HG02943 (cell line): ENCODE measurements around the gene EFTUD2.

Experiments used
- ATAC-seq: cut with Tn5 transposase; IDR thresholded peaks from one replicate; pipeline ENCODE4 v1.9.1; 2021; ENCODE audit warnings: mild to moderate bottlenecking, low read depth, moderate library complexity; ENCODE audit not compliant: unreplicated experiment

EFTUD2 gene

DNA sequence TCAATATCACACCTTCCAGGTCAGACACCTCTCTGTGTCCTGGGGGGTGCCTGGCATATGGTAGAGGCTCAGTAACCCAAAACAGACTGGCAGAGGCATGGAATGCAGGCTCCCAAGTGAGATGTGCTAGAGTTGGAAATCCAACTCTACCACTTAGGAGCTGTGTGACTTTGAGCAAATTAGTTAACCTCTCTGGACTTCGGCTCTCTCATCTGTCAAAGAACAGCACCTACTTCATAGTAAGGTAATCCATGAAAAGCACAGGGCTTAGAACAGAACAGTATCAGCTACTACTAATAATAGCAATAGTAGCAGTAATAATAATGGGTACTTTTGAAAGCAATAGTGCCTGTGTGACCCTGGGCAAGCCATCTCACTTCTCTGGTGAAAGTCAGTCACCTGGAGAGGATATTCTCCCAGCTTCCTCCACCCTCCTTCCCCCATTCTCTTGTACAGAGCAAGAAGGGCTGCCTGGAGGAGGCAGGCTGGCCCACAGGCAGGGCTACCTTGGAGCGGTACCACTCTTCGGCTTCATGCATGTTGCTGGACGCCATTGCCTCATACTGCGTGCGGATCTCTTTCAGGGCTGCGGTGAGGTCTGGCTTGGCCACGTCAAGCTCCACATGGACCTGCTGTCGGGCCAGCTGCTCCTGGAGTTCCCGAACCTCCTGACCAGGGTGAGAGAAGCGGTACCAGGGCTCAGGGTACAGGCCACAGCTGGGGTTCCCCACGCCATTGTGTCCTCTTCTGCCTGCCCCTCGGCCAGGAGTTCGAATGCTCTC is 13.7 kb upstream of the EFTUD2 start:
- no peak for ATAC-seq

- no peak for ATAC-seq
These were observed 12.1 kb upstream of the EFTUD2 start for GRCh38 chr17:44911133-44912001.

DNA sequence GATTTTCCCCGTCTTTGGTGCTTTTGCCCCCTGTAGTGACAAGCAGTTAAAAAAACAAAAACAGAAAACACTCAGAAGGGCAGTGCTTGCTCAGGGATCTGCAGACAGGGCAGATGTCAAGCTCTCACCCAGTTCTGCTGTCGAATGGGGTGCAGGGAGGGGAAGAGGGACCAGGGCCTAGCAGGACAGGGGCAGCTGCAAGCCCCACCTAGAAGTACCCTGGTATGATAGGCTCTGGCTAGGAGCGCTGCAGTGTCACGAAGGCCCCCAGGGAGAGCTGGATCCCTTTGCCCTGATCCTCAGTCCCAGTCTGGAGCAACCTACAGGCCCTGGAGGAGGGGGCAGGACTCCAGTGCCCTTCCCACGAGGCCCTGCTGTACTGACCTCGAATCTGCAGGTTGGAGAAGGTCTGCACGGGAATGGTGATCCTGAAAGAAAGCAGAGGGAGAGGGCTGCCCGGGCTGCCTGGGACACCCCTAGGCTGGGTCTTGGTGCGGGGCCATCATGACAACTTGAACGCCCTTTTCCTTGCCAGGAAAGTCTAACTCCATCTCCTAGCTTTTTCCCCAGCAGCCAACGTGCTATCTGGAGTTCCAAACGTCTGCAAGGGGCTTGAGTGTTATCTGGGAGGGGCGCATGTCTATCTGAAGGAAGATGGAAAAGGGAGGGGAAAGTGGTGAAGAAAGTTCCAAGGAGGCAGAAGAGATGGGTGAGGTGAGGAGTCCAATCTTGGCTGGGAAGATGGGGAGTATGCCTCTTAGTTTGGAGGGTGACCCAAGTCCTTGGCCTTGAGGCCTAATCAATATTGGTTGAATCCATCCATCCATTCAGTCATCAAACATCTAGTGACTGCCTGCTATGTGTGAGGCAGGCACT is 11.2 kb upstream of the EFTUD2 start:
- ATAC-seq, result no peak

- no peak for ATAC-seq
These were observed 10.5 kb upstream of the EFTUD2 start for GRCh38 chr17:44909681-44910144.

GRCh38 chr17:44908761-44909326 is 9.6 kb upstream of the EFTUD2 start:
- ATAC-seq, result no peak

- ATAC-seq, result no peak
These were observed 8.7 kb upstream of the EFTUD2 start for GRCh38 chr17:44907729-44908470.

DNA sequence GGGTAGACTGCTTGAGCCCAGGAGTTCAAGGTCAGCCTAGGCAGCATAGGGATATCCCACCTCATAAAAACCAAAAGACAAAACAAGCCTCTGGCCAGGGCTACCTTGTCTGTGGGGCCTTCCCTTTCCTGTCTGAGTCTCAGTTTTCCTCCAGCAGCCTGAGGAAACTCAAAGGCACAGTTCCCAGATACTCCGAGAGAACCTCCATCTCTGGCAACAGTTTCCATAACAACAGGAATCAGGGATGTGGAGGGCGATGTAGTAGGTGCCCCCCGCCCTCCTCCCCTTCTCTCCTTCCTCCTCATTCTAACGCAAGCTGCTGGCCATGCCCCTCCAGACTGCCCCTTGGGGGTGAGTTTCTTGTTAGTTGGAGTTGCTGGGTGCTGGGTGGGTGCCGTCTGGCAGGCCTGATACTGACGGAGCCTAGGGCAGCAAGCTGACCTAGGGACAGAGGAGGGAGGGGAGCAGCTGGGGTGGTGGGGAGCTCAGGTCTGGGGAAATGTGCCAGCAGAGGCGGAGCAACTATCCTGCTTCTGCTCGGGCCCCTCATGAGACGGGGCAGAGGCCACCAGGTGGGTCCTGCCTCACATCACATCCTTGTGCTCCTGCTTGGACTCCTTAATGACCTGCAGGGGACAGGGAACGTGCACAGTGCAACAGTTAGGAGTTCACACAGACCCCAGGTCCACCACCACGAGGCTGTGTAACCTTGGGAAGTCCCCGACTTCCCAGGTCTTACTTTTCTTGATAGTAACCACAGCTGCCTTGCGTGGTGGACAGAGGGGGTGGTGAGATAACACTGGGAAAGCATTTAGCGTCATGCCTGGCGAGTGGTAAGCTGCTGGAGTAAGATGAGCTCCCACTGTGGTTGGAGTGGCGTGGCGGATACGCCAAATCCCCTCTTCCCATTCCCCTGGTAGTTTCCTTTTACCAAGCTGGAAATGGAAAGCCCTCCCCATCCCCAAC is 7.8 kb upstream of the EFTUD2 start:
- no peak for ATAC-seq

DNA sequence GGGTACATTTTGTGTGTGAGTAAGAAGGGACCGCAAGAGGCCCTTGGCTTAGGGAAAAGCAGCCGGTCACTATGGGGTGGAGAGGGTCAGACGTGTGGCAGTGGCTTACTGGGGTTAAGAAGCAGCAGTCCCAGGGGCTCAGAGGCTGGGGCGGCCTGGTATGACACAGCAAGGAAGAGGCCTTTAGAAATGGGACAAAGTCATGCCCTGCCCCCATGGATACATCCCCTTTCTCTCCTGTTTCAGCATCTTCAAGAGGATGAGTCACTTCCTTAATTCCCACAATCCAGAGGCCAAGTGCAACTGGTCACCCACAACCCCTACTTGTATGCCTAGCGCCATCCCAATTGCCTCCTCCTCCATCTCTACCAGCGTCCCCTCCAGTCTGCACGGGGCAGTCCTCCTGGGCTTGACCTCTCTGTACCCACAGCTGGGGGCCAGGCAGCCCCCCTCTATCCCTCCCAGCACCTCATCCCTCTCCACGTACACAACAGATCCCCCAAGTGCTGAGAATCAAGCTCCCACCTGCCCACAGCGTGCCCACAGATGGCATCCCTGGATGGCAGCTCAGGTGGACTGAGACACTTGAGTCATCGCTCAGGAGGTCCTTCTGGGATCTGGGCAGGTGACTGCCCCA is 6.9 kb upstream of the EFTUD2 start:
- ATAC-seq, result no peak

- no peak for ATAC-seq
These were observed 6.1 kb upstream of the EFTUD2 start for GRCh38 chr17:44905006-44906000.

GRCh38 chr17:44904001-44904984 is 5.0 kb upstream of the EFTUD2 start:
- no peak for ATAC-seq

DNA sequence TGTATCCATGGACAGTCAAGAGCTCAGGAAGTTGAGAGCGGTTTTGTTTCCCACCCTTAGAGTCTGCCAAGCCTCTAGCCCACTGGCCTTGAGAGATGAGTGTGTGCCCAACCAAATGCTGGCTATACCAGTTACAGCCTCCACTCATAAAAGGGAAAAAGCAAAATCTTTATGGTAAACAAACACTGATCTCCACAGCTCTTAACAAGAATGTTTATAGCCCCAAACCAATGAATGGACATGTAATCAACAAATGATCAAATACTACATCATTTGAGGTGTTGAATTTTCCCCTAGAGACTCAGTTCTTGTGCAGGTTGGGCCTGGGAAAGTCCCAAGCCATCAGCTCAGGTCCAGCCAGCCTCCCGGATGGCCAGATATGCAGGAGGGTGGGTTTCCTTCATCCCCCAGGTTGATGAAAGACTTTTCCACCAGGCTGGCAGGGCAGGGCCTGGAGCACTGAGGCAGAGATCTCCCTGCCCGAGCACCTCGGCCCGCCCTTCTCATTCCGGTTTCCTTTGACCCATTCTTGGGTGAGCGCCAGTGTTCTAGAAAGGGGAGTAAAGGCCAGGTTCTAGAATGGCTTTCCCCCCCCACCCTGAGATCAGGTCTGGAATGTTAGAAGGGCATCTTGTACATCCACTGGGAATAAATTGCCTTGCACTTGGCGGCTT is 3.9 kb upstream of the EFTUD2 start:
- ATAC-seq, result no peak

GRCh38 chr17:44902135-44902760 is 3.0 kb upstream of the EFTUD2 start:
- ATAC-seq, result no peak

GRCh38 chr17:44901411-44901921 is 2.2 kb upstream of the EFTUD2 start:
- ATAC-seq, result no peak

DNA sequence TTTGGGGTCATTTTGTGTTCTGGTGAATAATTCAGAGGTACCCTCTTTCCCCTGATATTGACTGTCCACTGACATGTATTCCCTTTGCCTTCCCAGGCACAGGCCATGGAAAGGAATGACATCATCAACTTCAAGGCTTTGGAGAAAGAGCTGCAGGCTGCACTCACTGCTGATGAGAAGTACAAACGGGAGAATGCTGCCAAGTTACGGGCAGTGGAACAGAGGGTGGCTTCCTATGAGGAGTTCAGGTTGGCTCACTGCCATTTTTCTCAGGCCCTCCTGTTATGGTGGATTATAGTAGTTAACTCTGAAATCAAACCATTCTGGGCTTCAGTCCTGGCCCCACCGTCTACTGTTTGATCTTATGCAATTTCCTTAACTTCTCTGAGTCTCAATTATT is 1.6 kb upstream of the EFTUD2 start:
- no peak for ATAC-seq

DNA sequence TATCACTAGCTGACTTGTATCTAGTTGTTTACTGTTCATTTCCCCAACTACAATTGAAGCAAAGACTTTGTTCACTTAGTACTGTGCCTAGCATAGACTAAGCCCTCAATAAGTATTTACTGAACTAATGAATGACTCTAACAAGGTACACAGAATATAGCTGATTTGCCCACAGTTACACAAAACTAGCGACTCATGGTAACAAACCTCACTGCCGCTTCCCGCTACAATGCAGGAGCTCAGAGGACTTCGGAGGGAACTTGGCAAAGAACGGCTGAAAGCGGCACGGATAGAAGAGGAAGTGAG is 524 bp downstream of the EFTUD2 start:
- no peak for ATAC-seq
